ENCODE measurements around the gene GSDME. TPM values are rescaled to one million over a fixed set of nuclear protein-coding genes. Genes with fewer than 3 reads are reported as not detected.

GSDME gene
- total and polyA plus RNA-seq, 4 donors = 3.2 to 4.0 (median 3.7) TPM

DNA sequence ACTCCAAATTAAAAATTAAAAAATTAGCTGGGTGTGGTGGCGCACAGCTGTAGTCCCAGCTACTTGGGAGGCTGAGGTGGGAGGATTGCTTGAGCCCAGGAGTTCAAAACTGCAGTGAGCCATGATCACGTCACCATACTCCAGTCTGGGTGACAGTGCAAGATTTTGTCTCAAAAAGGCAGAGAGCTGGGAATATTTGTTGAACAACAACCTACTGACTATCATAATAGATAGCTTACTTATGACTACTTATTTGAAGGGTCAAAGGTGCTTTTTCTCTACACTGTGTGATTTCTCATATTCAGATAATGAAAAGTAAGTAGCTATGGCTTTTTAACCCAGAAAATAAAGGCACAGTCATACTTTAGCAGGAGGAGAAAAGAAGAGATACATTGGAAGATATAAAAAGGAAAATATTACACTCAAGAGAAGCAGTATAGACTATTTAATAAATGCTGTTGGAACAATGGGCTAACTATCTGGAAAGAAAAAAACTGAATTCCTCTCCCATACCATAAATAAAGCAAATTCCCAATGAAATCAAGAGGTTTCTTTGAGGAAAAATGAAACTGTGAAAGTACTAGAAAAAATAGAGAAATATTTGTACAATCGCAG, 6.7 kb downstream of the GSDME start:
- no peak for DNase-seq (ENCODE audit: low spot score)
- Histone ChIP-seq H3K4me3 (ENCODE audit: low read depth in 1 of 3, low read length in 3 of 3) (no peak overlapping the region), H3K9me3 (ENCODE audit: control insufficient read depth in 4 of 4, low read length in 3 of 4) (no peaks in the 10 kb centered on the region), H3K27me3 (ENCODE audit: control insufficient read depth in 4 of 4, insufficient read depth in 4 of 4, low read length in 3 of 4) (no peaks in the 10 kb centered on the region), H3K4me1 (ENCODE audit: control insufficient read depth in 4 of 4, insufficient read depth in 4 of 4, low read length in 3 of 4) (no peaks in the 10 kb centered on the region), H3K36me3 (ENCODE audit: control insufficient read depth in 4 of 4, insufficient read depth in 3 of 4, low read depth in 1 of 4, low read length in 3 of 4) (no peaks in the 10 kb centered on the region), H3K9ac (ENCODE audit: low read depth in 1 of 2, low read length in 2 of 2) (no peak overlapping the region), H3K27ac (ENCODE audit: low read depth in 1 of 2, low read length in 2 of 2) (no peak overlapping the region)
- WGBS = 95% methylated on average over 3 of the region's 3 CpGs
- TF ChIP-seq ZBTB33 (IDR thresholded peaks at IDR 0.05) (no peak), EGR1 (IDR thresholded peaks at IDR 0.05; ENCODE audit: low read depth in 2 of 2) (no peak), FOXA2 (IDR thresholded peaks at IDR 0.05) (no peak), HNF4G (IDR thresholded peaks at IDR 0.05) (no peak), YY1 (IDR thresholded peaks at IDR 0.05) (no peak), MAX (IDR thresholded peaks at IDR 0.05) (no peak), SP1 (IDR thresholded peaks at IDR 0.05) (no peak), RAD21 (IDR thresholded peaks at IDR 0.05) (no peak), HNF4A (conservative IDR thresholded peaks at IDR 0.05) (no peak), JUND (IDR thresholded peaks at IDR 0.05) (no peak), TAF1 (conservative IDR thresholded peaks at IDR 0.05) (no peak), CTCF (IDR thresholded peaks at IDR 0.05; ENCODE audit: low read depth, low read length, missing input control) (no peak), NR2F2 (IDR thresholded peaks at IDR 0.05) (no peak), RXRA (IDR thresholded peaks at IDR 0.05) (no peak)
- TF ChIP-seq, protein P1, sequence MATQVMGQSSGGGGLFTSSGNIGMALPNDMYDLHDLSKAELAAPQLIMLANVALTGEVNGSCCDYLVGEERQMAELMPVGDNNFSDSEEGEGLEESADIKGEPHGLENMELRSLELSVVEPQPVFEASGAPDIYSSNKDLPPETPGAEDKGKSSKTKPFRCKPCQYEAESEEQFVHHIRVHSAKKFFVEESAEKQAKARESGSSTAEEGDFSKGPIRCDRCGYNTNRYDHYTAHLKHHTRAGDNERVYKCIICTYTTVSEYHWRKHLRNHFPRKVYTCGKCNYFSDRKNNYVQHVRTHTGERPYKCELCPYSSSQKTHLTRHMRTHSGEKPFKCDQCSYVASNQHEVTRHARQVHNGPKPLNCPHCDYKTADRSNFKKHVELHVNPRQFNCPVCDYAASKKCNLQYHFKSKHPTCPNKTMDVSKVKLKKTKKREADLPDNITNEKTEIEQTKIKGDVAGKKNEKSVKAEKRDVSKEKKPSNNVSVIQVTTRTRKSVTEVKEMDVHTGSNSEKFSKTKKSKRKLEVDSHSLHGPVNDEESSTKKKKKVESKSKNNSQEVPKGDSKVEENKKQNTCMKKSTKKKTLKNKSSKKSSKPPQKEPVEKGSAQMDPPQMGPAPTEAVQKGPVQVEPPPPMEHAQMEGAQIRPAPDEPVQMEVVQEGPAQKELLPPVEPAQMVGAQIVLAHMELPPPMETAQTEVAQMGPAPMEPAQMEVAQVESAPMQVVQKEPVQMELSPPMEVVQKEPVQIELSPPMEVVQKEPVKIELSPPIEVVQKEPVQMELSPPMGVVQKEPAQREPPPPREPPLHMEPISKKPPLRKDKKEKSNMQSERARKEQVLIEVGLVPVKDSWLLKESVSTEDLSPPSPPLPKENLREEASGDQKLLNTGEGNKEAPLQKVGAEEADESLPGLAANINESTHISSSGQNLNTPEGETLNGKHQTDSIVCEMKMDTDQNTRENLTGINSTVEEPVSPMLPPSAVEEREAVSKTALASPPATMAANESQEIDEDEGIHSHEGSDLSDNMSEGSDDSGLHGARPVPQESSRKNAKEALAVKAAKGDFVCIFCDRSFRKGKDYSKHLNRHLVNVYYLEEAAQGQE (IDR thresholded peaks at IDR 0.05) = no peak
- TF ChIP-seq, protein P2, sequence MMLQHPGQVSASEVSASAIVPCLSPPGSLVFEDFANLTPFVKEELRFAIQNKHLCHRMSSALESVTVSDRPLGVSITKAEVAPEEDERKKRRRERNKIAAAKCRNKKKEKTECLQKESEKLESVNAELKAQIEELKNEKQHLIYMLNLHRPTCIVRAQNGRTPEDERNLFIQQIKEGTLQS (IDR thresholded peaks at IDR 0.05) = no peak

- no peaks in the 10 kb centered on the region for H3K27me3 ChIP-seq (ENCODE audit: control insufficient read depth in 4 of 4, insufficient read depth in 4 of 4, low read length in 3 of 4)
- no peaks in the 10 kb centered on the region for H3K4me1 ChIP-seq (ENCODE audit: control insufficient read depth in 4 of 4, insufficient read depth in 4 of 4, low read length in 3 of 4)
- no peak for TF ChIP-seq HNF4A (conservative IDR thresholded peaks at IDR 0.05)
- TF ChIP-seq, protein P2 (IDR thresholded peaks at IDR 0.05) = no peak
- TF ChIP-seq RXRA (IDR thresholded peaks at IDR 0.05) = no peak
- TF ChIP-seq, protein P1 (IDR thresholded peaks at IDR 0.05) = no peak
- no peak for TF ChIP-seq EGR1 (IDR thresholded peaks at IDR 0.05; ENCODE audit: low read depth in 2 of 2)
- no peak for TF ChIP-seq GABPA (IDR thresholded peaks at IDR 0.05 in 1 of 2, conservative IDR thresholded peaks at IDR 0.05 in 1 of 2)
- TF ChIP-seq YY1 (IDR thresholded peaks at IDR 0.05) = no peak
- no peak overlapping the region for H3K9ac ChIP-seq (ENCODE audit: low read depth in 1 of 2, low read length in 2 of 2)
- H3K27ac ChIP-seq (ENCODE audit: low read depth in 1 of 2, low read length in 2 of 2) = no peak overlapping the region
- DNase-seq (ENCODE audit: low spot score) = no peak
- WGBS = 90% methylated on average over 2 of the region's 2 CpGs
- H3K4me3 ChIP-seq (ENCODE audit: low read depth in 1 of 3, low read length in 3 of 3) = no peak overlapping the region
- no peaks in the 10 kb centered on the region for H3K36me3 ChIP-seq (ENCODE audit: control insufficient read depth in 4 of 4, insufficient read depth in 3 of 4, low read depth in 1 of 4, low read length in 3 of 4)
- H3K9me3 ChIP-seq (ENCODE audit: control insufficient read depth in 4 of 4, low read length in 3 of 4) = no peaks in the 10 kb centered on the region
Measured at GRCh38 chr7:24748521-24748920, 8.7 kb downstream of the GSDME start.

Data from liver (tissue), 9 donors.